Panc1 (cell line): Measurements from ENCODE around the gene APOBEC3B. TPM values are rescaled to one million over a fixed set of nuclear protein-coding genes. Genes with fewer than 3 reads are reported as not detected.
"Not testable (repeated sequence)": the region's sequence is repeated elsewhere in the genome, so short reads cannot be mapped to it uniquely, and the experiment has no call there.

ENCODE experiments used
- ATAC-seq: fragments of 200-7000 bp; cut with Tn5 transposase; 2 replicates; pipeline ENCODE4 v1.9.1; 2020; ENCODE audit warnings: mild to moderate bottlenecking, moderate library complexity
- BruUV-seq: library from RNA; stranded (reverse); fragments of 400-500 nt; replicated peaks from 2 replicates; lab custom pipeline; 2021; lab: Mats Ljungman, UMichigan
- CTCF ChIA-PET: fragments of 300-600 bp; sonication (Branson Sonifier 250); formaldehyde crosslinking; loops from one replicate; lab custom pipeline; 2022; ENCODE audit warnings: antibody characterized with exemption; lab: Charles Lee
- POLR2A ChIA-PET: fragments of 300-600 bp; sonication (Branson Sonifier 250); formaldehyde crosslinking; loops from one replicate; lab custom pipeline; 2022; ENCODE audit warnings: antibody characterized with exemption; lab: Charles Lee
- DNase-seq: peaks from one replicate; pipeline ENCODE4 v3.0.0-alpha.2; 2010; ENCODE audit warnings: low read depth, low spot score
- H3K27ac ChIP-seq: 2 replicates; pipeline ENCODE4 v1.5.1; 2011; ENCODE audit warnings: mild to moderate bottlenecking, low read length, inconsistent platforms
- H3K27me3 ChIP-seq: fragments of 200-500 bp; sonication (Bioruptor generic); 2 replicates; pipeline ENCODE4 v1.6.0; 2014; ENCODE audit warnings: low read length, inconsistent platforms; ENCODE audit not compliant: control insufficient read depth, insufficient read depth
- H3K36me3 ChIP-seq: fragments of 200-500 bp; sonication (Bioruptor generic); 2 replicates; pipeline ENCODE4 v1.5.1; 2014; ENCODE audit warnings: inconsistent platforms, mild to moderate bottlenecking, low read length, moderate library complexity; ENCODE audit not compliant: control insufficient read depth, insufficient read depth
- H3K4me1 ChIP-seq: 2 replicates; pipeline ENCODE4 v1.5.1; 2011; ENCODE audit warnings: inconsistent platforms, mild to moderate bottlenecking, low read length, moderate library complexity; ENCODE audit not compliant: control insufficient read depth, insufficient read depth
- H3K4me3 ChIP-seq, 2 experiments: 2 replicates each; pipeline ENCODE4 v1.5.1; 2011 to 2012; ENCODE audit warnings: low read depth in 2 of 2, low read length in 2 of 2, mild to moderate bottlenecking in 2 of 2, inconsistent platforms in 1 of 2, moderate library complexity in 1 of 2
- H3K9me3 ChIP-seq: fragments of 200-500 bp; sonication (Bioruptor generic); 2 replicates; pipeline ENCODE4 v1.5.1; 2014; ENCODE audit warnings: low read depth, mild to moderate bottlenecking, inconsistent platforms, low read length, moderate library complexity; ENCODE audit not compliant: control insufficient read depth, insufficient read depth
- POLR2AphosphoS5 ChIP-seq: IDR thresholded peaks from 2 replicates; pipeline ENCODE4 v1.6.1; 2012; ENCODE audit warnings: mild to moderate bottlenecking, low read depth, low read length, moderate library complexity
- SIN3A ChIP-seq: IDR thresholded peaks from 2 replicates; pipeline ENCODE4 v1.6.1; 2012; ENCODE audit warnings: low read depth, mild to moderate bottlenecking, low read length, moderate library complexity, borderline replicate concordance; ENCODE audit not compliant: insufficient read depth
- TCF7L2 ChIP-seq: IDR thresholded peaks from 2 replicates; pipeline ENCODE4 v1.6.1; 2011; ENCODE audit warnings: mild to moderate bottlenecking, low read depth, low read length, inconsistent platforms
- in situ Hi-C: cut with HindIII; loops from 2 replicates; pipeline ENCODE4 v1.10.0; 2016; ENCODE audit warnings: low sequenced_read_pairs, low pct_unique_long_range_greater_than_20kb
- intact Hi-C: fragments of 100-400 bp; cut with micrococcal nuclease; formaldehyde crosslinking; loops from one replicate; pipeline ENCODE4 v1.10.0; 2022; ENCODE audit not compliant: unreplicated experiment
- total RNA-seq: library from RNA; stranded (reverse); gene quantifications from one replicate; pipeline ENCODE4 v1.2.1, GENCODE V29; 2021; ENCODE audit not compliant: unreplicated experiment
- TF ChIP-seq, protein P1 (sequence below): fragments of 450-650 bp; IDR thresholded peaks from 2 replicates; pipeline ENCODE4 v1.5.1; 2017; ENCODE audit warnings: mild to moderate bottlenecking
- TF ChIP-seq, protein P2 (sequence below), 2 experiments: IDR thresholded peaks; 2 replicates each; pipeline ENCODE4 v1.6.1; 2011 to 2012; ENCODE audit warnings: low read depth in 2 of 2, control low read depth in 1 of 2, low read length in 1 of 2, mild to moderate bottlenecking in 1 of 2, moderate library complexity in 1 of 2; ENCODE audit not compliant: insufficient read depth in 1 of 2

The APOBEC3B gene
- total RNA-seq, 1 experiment from 2014 or later, result 15.6 TPM

DNA sequence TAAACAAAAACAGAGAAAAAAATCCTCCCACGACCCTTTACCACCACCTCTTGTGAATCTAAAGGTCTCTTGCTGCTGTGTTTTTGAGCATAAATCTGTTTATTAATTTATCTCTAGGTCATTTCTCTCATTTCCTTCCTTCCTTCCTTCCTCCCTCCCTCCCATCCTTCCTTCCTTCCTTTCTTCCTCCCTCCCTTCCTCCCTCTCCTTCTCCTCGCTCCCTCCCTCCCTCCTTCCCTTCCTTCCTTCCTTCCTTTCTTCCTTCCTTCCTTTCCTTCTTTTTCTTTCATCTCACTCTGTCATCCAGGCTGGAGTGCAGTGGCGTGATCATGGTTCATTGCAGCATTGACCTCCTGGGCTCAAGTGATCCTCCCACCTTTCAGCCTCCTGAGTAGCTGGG is 38.3 kb upstream of the APOBEC3B start:
- H3K4me3 ChIP-seq, result no peak overlapping the region
- in situ Hi-C loops (no loop called here), intact Hi-C loops (no loop called here)
- no peak for TF ChIP-seq TCF7L2
- TF ChIP-seq, protein P1, sequence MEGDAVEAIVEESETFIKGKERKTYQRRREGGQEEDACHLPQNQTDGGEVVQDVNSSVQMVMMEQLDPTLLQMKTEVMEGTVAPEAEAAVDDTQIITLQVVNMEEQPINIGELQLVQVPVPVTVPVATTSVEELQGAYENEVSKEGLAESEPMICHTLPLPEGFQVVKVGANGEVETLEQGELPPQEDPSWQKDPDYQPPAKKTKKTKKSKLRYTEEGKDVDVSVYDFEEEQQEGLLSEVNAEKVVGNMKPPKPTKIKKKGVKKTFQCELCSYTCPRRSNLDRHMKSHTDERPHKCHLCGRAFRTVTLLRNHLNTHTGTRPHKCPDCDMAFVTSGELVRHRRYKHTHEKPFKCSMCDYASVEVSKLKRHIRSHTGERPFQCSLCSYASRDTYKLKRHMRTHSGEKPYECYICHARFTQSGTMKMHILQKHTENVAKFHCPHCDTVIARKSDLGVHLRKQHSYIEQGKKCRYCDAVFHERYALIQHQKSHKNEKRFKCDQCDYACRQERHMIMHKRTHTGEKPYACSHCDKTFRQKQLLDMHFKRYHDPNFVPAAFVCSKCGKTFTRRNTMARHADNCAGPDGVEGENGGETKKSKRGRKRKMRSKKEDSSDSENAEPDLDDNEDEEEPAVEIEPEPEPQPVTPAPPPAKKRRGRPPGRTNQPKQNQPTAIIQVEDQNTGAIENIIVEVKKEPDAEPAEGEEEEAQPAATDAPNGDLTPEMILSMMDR, result no peak
- no peak for TF ChIP-seq SIN3A
- TF ChIP-seq POLR2AphosphoS5, result no peak
- TF ChIP-seq, protein P2, sequence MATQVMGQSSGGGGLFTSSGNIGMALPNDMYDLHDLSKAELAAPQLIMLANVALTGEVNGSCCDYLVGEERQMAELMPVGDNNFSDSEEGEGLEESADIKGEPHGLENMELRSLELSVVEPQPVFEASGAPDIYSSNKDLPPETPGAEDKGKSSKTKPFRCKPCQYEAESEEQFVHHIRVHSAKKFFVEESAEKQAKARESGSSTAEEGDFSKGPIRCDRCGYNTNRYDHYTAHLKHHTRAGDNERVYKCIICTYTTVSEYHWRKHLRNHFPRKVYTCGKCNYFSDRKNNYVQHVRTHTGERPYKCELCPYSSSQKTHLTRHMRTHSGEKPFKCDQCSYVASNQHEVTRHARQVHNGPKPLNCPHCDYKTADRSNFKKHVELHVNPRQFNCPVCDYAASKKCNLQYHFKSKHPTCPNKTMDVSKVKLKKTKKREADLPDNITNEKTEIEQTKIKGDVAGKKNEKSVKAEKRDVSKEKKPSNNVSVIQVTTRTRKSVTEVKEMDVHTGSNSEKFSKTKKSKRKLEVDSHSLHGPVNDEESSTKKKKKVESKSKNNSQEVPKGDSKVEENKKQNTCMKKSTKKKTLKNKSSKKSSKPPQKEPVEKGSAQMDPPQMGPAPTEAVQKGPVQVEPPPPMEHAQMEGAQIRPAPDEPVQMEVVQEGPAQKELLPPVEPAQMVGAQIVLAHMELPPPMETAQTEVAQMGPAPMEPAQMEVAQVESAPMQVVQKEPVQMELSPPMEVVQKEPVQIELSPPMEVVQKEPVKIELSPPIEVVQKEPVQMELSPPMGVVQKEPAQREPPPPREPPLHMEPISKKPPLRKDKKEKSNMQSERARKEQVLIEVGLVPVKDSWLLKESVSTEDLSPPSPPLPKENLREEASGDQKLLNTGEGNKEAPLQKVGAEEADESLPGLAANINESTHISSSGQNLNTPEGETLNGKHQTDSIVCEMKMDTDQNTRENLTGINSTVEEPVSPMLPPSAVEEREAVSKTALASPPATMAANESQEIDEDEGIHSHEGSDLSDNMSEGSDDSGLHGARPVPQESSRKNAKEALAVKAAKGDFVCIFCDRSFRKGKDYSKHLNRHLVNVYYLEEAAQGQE (IDR thresholded peaks at IDR 0.05; ENCODE audit: insufficient read depth in 1 of 2, low read depth in 2 of 2, low read length in 1 of 2), result no peak
- no peak overlapping the region for H3K27ac ChIP-seq
- no peaks in the 10 kb centered on the region for H3K36me3 ChIP-seq
- CTCF ChIA-PET, result no interaction called here
- POLR2A ChIA-PET, result no interaction called here
- ATAC-seq (no peak), DNase-seq (no peak)
- BruUV-seq, result no TSS peak
- no peaks in the 10 kb centered on the region for H3K9me3 ChIP-seq
- no peaks in the 10 kb centered on the region for H3K4me1 ChIP-seq
- no peaks in the 10 kb centered on the region; the same call in 1 of the 2 replicates for H3K27me3 ChIP-seq

- no TSS peak for BruUV-seq
- POLR2A ChIA-PET, result no interaction called here
These were observed 37.5 kb upstream of the APOBEC3B start for GRCh38 chr22:38944653-38945052.

GRCh38 chr22:38945706-38946338 is 36.3 kb upstream of the APOBEC3B start:
- H3K4me1 ChIP-seq, intact Hi-C loops, H3K27ac ChIP-seq, H3K27me3 ChIP-seq, H3K36me3 ChIP-seq, in situ Hi-C loops, H3K4me3 ChIP-seq, BruUV-seq, ATAC-seq, CTCF ChIA-PET, DNase-seq, H3K9me3 ChIP-seq, POLR2A ChIA-PET: not testable (repeated sequence)

More at GRCh38 chr22:38944653-38945052, 37.5 kb upstream of the APOBEC3B start:
- in situ Hi-C loops (no loop called here), intact Hi-C loops (no loop called here)
- H3K36me3 ChIP-seq, result no peaks in the 10 kb centered on the region
- DNase-seq (no peak), ATAC-seq (no peak)
- no peak overlapping the region for H3K4me3 ChIP-seq
- TF ChIP-seq POLR2AphosphoS5 (no peak), SIN3A (no peak), TCF7L2 (no peak)
- TF ChIP-seq, protein P2 (IDR thresholded peaks at IDR 0.05; ENCODE audit: insufficient read depth in 1 of 2, low read depth in 2 of 2, low read length in 1 of 2), result no peak
- TF ChIP-seq, protein P1, result no peak
- H3K4me1 ChIP-seq, result no peaks in the 10 kb centered on the region
- no peaks in the 10 kb centered on the region for H3K9me3 ChIP-seq
- H3K27ac ChIP-seq, result no peak overlapping the region
- no peaks in the 10 kb centered on the region; the same call in 1 of the 2 replicates for H3K27me3 ChIP-seq
- CTCF ChIA-PET, result no interaction called here
